PC-3 (cell line): Measurements from ENCODE around the gene NLE1. TPM values are rescaled to one million over a fixed set of nuclear protein-coding genes. Genes with fewer than 3 reads are reported as not detected.

ENCODE experiments used
- ATAC-seq: fragments of 200-7000 bp; cut with Tn5 transposase; 2 replicates; pipeline ENCODE4 v1.9.1; 2020; ENCODE audit warnings: mild to moderate bottlenecking, moderate library complexity
- BruUV-seq: library from RNA; stranded (reverse); fragments of 400-500 nt; replicated peaks from 2 replicates; lab custom pipeline; 2021; lab: Mats Ljungman, UMichigan
- CTCF ChIA-PET: fragments of 300-600 bp; sonication (Branson Sonifier 250); formaldehyde crosslinking; loops from one replicate; lab custom pipeline; 2022; ENCODE audit warnings: antibody characterized with exemption; lab: Charles Lee
- POLR2A ChIA-PET: fragments of 300-600 bp; sonication (Branson Sonifier 250); formaldehyde crosslinking; loops from one replicate; lab custom pipeline; 2022; ENCODE audit warnings: antibody characterized with exemption; ENCODE audit not compliant: unreplicated experiment; lab: Charles Lee
- DNase-seq: peaks from one replicate; pipeline ENCODE4 v3.0.0-alpha.2; 2015
- H2AFZ ChIP-seq: fragments of 300-600 bp; sonication (generic); 2 replicates; pipeline ENCODE4 v1.6.0; 2016; ENCODE audit warnings: antibody characterized with exemption, low read length
- H3F3A ChIP-seq: fragments of 300-600 bp; sonication (generic); one replicate; pipeline ENCODE4 v1.6.0; 2017; ENCODE audit warnings: antibody characterized with exemption, low read length, control low read depth, mild to moderate bottlenecking; ENCODE audit not compliant: unreplicated experiment
- H3K27ac ChIP-seq: fragments of 300-600 bp; sonication (generic); 2 replicates; pipeline ENCODE4 v1.5.1; 2016; ENCODE audit warnings: mild to moderate bottlenecking, low read length
- H3K27me3 ChIP-seq: fragments of 300-600 bp; sonication (generic); 2 replicates; pipeline ENCODE4 v1.6.1; 2016; ENCODE audit warnings: low read length, mixed read lengths
- H3K36me3 ChIP-seq: fragments of 300-600 bp; sonication (generic); 2 replicates; pipeline ENCODE4 v1.6.1; 2016; ENCODE audit warnings: low read depth, mixed run types, low read length, mixed read lengths
- H3K4me1 ChIP-seq: fragments of 300-600 bp; sonication (generic); 2 replicates; pipeline ENCODE4 v1.5.1; 2016; ENCODE audit warnings: low read length; ENCODE audit not compliant: insufficient read depth
- H3K4me2 ChIP-seq: fragments of 300-600 bp; sonication (generic); 2 replicates; pipeline ENCODE4 v1.6.0; 2016; ENCODE audit warnings: low read length
- H3K4me3 ChIP-seq: fragments of 300-600 bp; sonication (generic); 2 replicates; pipeline ENCODE4 v1.5.1; 2016; ENCODE audit warnings: mild to moderate bottlenecking, low read length, mixed read lengths
- H3K79me2 ChIP-seq: fragments of 300-600 bp; sonication (generic); 2 replicates; pipeline ENCODE4 v1.6.1; 2017; ENCODE audit warnings: low read length, mixed read lengths
- H3K9ac ChIP-seq: fragments of 300-600 bp; sonication (generic); 2 replicates; pipeline ENCODE4 v1.6.0; 2016; ENCODE audit warnings: mild to moderate bottlenecking, low read length
- H3K9me2 ChIP-seq: fragments of 300-600 bp; sonication (generic); replicated peaks from 2 replicates; pipeline ENCODE4 v1.6.1; 2016; ENCODE audit warnings: mixed run types, low read length, mixed read lengths
- H3K9me3 ChIP-seq: fragments of 300-600 bp; sonication (generic); 2 replicates; pipeline ENCODE4 v1.6.1; 2016; ENCODE audit warnings: low read length, mixed read lengths
- H4K20me1 ChIP-seq: fragments of 300-600 bp; sonication (generic); 2 replicates; pipeline ENCODE4 v1.6.1; 2016; ENCODE audit warnings: low read length, mixed read lengths
- EZH2 ChIP-seq: fragments of 300-600 bp; sonication (generic); IDR thresholded peaks from one replicate; pipeline ENCODE4 v1.6.1; 2017; ENCODE audit warnings: antibody characterized with exemption, mild to moderate bottlenecking, low read length; ENCODE audit not compliant: unreplicated experiment
- EZH2phosphoT487 ChIP-seq: fragments of 300-600 bp; sonication (generic); IDR thresholded peaks from 2 replicates; pipeline ENCODE4 v1.6.1; 2018; ENCODE audit warnings: mild to moderate bottlenecking, antibody characterized with exemption, low read length, borderline replicate concordance
- intact Hi-C: fragments of 100-400 bp; cut with micrococcal nuclease; formaldehyde crosslinking; loops from 2 replicates; pipeline ENCODE4 v1.9.0; 2023
- total RNA-seq: library from RNA; depleted of rRNA; stranded (reverse); fragments of >200 nt; gene quantifications from 2 replicates; pipeline ENCODE4 v1.2.3, GENCODE V29; 2014; rRNA removed
- TF ChIP-seq, protein P1 (sequence below): fragments of 300-600 bp; sonication (generic); conservative IDR thresholded peaks from 2 replicates; pipeline ENCODE4 v1.5.1; 2017; ENCODE audit warnings: antibody characterized with exemption, low read depth, mild to moderate bottlenecking, low read length

Gene NLE1
- total RNA-seq, 1 experiment from 2014 or later = 18.6 TPM

DNA sequence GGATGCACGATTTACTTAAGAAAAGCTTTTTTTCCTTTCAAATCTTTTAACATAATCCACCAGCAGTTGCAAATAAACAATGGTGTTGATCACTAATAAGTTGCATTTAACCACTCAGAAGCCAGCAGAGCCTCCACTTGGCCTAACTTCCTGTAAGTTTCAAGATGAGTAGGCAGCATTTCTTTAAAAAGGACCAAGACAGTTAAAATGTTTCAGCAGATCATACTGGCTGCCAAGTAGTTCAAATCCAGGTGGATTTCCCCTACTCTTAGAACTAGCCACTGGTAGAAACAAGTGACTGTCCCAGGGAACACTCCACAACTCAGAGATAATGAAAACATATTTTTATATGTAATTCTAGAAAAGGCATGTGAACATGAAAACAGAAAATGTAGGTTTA is 61.6 kb downstream of the NLE1 start:
- ATAC-seq (no peak), DNase-seq (no peak)
- Histone ChIP-seq H4K20me1 (no peaks in the 10 kb centered on the region), H3K9ac (peak overlapping the region; percentile 88), H3K79me2 (peaks cover 83% of the 10 kb centered on the region), H3K4me3 (no peak overlapping the region), H3K4me1 (peaks cover 76% of the 10 kb centered on the region), H3K9me2 (no peaks in the 10 kb centered on the region), H3K9me3 (no peaks in the 10 kb centered on the region), H3K27ac (peak overlapping the region; percentile 99), H3K4me2 (peak overlapping the region; percentile 83), H3K27me3 (no peaks in the 10 kb centered on the region), H3F3A (peaks cover 18% of the 10 kb centered on the region), H2AFZ (no peak overlapping the region), H3K36me3 (peaks cover 5% of the 10 kb centered on the region; the same call in 1 of the 2 replicates)
- POLR2A ChIA-PET = interaction anchor here (0.7 kb wide), 1 partner anchor 80 kb away, joined by 4 read pairs; no protein-coding TSS in a partner anchor
- intact Hi-C loops = no loop called here
- no peak for TF ChIP-seq EZH2
- TF ChIP-seq, protein P1, sequence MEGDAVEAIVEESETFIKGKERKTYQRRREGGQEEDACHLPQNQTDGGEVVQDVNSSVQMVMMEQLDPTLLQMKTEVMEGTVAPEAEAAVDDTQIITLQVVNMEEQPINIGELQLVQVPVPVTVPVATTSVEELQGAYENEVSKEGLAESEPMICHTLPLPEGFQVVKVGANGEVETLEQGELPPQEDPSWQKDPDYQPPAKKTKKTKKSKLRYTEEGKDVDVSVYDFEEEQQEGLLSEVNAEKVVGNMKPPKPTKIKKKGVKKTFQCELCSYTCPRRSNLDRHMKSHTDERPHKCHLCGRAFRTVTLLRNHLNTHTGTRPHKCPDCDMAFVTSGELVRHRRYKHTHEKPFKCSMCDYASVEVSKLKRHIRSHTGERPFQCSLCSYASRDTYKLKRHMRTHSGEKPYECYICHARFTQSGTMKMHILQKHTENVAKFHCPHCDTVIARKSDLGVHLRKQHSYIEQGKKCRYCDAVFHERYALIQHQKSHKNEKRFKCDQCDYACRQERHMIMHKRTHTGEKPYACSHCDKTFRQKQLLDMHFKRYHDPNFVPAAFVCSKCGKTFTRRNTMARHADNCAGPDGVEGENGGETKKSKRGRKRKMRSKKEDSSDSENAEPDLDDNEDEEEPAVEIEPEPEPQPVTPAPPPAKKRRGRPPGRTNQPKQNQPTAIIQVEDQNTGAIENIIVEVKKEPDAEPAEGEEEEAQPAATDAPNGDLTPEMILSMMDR = no peak
- CTCF ChIA-PET = no interaction called here
- BruUV-seq = no TSS peak

DNA sequence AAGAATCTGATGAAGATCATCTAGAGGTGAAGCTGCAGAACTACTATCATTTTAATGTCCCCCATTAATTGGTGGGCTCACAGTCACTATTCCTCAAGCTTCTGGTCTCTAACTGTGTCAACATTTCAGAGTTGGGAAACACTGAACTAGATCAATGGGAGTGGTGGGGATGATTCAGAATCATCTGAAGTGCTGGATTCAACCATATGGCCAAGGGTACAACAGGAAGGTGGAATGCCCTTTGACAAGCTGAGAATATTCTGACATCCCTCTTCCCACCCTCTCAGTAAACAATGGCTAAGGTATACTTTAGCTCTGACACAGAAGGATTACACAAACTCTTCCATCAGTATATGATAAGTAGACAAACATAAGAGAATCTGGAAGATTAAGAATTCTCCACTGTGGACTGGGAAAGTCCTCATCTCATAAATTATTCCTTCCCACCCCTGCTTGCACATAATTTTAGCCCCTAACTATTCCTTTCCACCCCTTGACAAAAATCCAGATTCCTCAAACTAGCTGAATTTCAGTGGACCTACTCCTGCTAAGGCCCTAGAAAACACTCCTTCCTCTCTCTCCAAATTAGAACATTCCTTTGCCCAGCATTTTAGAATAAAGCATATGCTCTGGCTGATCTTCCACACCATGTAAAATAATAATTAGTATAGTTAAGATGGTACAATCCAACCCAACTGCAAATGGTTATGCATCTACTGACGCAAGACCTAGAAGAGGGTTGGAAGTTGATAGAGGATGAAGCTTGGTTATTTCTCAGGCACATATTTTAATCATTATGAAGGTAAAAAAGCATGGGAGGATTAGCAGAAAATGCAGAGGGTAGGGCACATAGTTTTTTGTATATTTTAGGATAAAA is 62.3 kb downstream of the NLE1 start:
- H3K79me2 ChIP-seq = peaks cover 90% of the 10 kb centered on the region
- DNase-seq (peak; percentile 85), ATAC-seq (peak; percentile 88)
- no peak overlapping the region for H2AFZ ChIP-seq
- no peaks in the 10 kb centered on the region for H3K9me2 ChIP-seq
- H3K4me3 ChIP-seq = 0 out of 2 replicates have a peak overlapping the region, but pooled peaks have one; percentile 34
- no peaks in the 10 kb centered on the region for H3K9me3 ChIP-seq
- peaks cover 5% of the 10 kb centered on the region; the same call in 1 of the 2 replicates for H3K36me3 ChIP-seq
- intact Hi-C loops = no loop called here
- H3F3A ChIP-seq = peaks cover 15% of the 10 kb centered on the region
- H3K27ac ChIP-seq = peak overlapping the region; percentile 99
- peaks cover 81% of the 10 kb centered on the region for H3K4me1 ChIP-seq
- ChIA-PET CTCF (no interaction called here), POLR2A (no interaction called here)
- no peaks in the 10 kb centered on the region for H4K20me1 ChIP-seq
- H3K4me2 ChIP-seq = peak overlapping the region; percentile 83
- peak overlapping the region; percentile 88 for H3K9ac ChIP-seq
- H3K27me3 ChIP-seq = no peaks in the 10 kb centered on the region
- TF ChIP-seq, protein P1 = no peak
- TF ChIP-seq EZH2phosphoT487 (no peak), EZH2 (no peak)
- BruUV-seq = no TSS peak

Other genes starting within 250 kb of the NLE1 start
- gene CCT6B, start 180.8 kb downstream of the NLE1 start, total RNA-seq = 0.33 TPM in 1 of 2 replicates, not detected in the other
- 5.0 and 9.6 TPM in 2 replicates for gene ZNF830, start 180.8 kb downstream of the NLE1 start, total RNA-seq
- 43.2 and 53.6 TPM in 2 replicates for gene LIG3, start 161.8 kb downstream of the NLE1 start, total RNA-seq
- gene RFFL, start 78.6 kb downstream of the NLE1 start, total RNA-seq = 37.7 and 46.4 TPM in 2 replicates
- 10.7 and 16.5 TPM in 2 replicates for gene RAD51D, start 22.4 kb downstream of the NLE1 start, total RNA-seq
- gene FNDC8, start 20.7 kb downstream of the NLE1 start, total RNA-seq = not detected in 2 replicates
- gene UNC45B, start 5.5 kb upstream of the NLE1 start, total RNA-seq = not detected in 2 replicates
- not detected in 2 replicates for gene SLC35G3, start 52.1 kb upstream of the NLE1 start, total RNA-seq
- 7.5 and 14.5 TPM in 2 replicates for gene SLFN5, start 100.8 kb upstream of the NLE1 start, total RNA-seq
- 7.5 and 13.9 TPM in 2 replicates for gene SLFN11, start 231.3 kb upstream of the NLE1 start, total RNA-seq